Bronchial epithelial cell (primary cell): ENCODE results near the gene KRT78. TPM values are rescaled to one million over a fixed set of nuclear protein-coding genes. Genes with fewer than 3 reads are reported as not detected.

Experiments used
- DNase-seq: peaks from one replicate; pipeline ENCODE4 v3.0.0-alpha.2; 2010; ENCODE audit warnings: low read depth
- FAIRE-seq: peaks from 2 replicates; lab custom pipeline; 2011; peaks lifted over from hg19 to GRCh38; lab: Jason Lieb, UNC
- H3K27me3 ChIP-seq: 2 replicates; pipeline ENCODE4 v1.5.1; 2011; ENCODE audit warnings: low read length; ENCODE audit not compliant: control insufficient read depth, insufficient read depth
- H3K36me3 ChIP-seq: 2 replicates; pipeline ENCODE4 v1.5.1; 2011; ENCODE audit warnings: low read length; ENCODE audit not compliant: control insufficient read depth, insufficient read depth
- H3K4me3 ChIP-seq: 2 replicates; pipeline ENCODE4 v1.5.1; 2011; ENCODE audit warnings: mild to moderate bottlenecking, low read depth, low read length, control low read depth
- CTCF ChIP-seq: IDR thresholded peaks from 2 replicates; pipeline ENCODE4 v1.5.1; 2011; ENCODE audit warnings: mild to moderate bottlenecking, moderate library complexity, low read length, control low read depth, inconsistent platforms; ENCODE audit not compliant: insufficient read depth, severe bottlenecking
- total RNA-seq: library from RNA; depleted of rRNA; stranded (reverse); fragments of >200 nt; gene quantifications from 2 replicates; pipeline ENCODE4 v1.2.1, GENCODE V29; 2014

Gene KRT78
- total RNA-seq, 1 donor from 2014 or later = 5.3 TPM

GRCh38 chr12:52831251-52831650 is 17.5 kb downstream of the KRT78 start:
- DNase-seq (no peak), FAIRE-seq (no peak)
- Histone ChIP-seq H3K4me3 (no peak overlapping the region), H3K27me3 (no peaks in the 10 kb centered on the region), H3K36me3 (no peaks in the 10 kb centered on the region)
- no peak for TF ChIP-seq CTCF

- Histone ChIP-seq H3K4me3 (no peak overlapping the region), H3K36me3 (no peaks in the 10 kb centered on the region), H3K27me3 (no peaks in the 10 kb centered on the region)
- TF ChIP-seq CTCF = no peak
- DNase-seq = no peak
- no peak for FAIRE-seq
Measured at GRCh38 chr12:52829986-52830770, 18.6 kb downstream of the KRT78 start.

- DNase-seq (no peak), FAIRE-seq (no peak)
- Histone ChIP-seq H3K27me3 (no peaks in the 10 kb centered on the region), H3K4me3 (no peak overlapping the region), H3K36me3 (no peaks in the 10 kb centered on the region)
- no peak for TF ChIP-seq CTCF
Measured at GRCh38 chr12:52828591-52829021, 20.2 kb downstream of the KRT78 start.

- Histone ChIP-seq H3K36me3 (no peaks in the 10 kb centered on the region), H3K27me3 (no peaks in the 10 kb centered on the region), H3K4me3 (no peak overlapping the region)
- TF ChIP-seq CTCF = no peak
- FAIRE-seq = peak; percentile 62
- no peak for DNase-seq
Measured at GRCh38 chr12:52828156-52828555, 20.6 kb downstream of the KRT78 start.

GRCh38 chr12:52827499-52828090 is 21.2 kb downstream of the KRT78 start:
- Histone ChIP-seq H3K27me3 (no peaks in the 10 kb centered on the region), H3K36me3 (no peaks in the 10 kb centered on the region), H3K4me3 (no peak overlapping the region)
- no peak for DNase-seq
- no peak for FAIRE-seq
- no peak for TF ChIP-seq CTCF
